Stimulated activated naive CD4-positive, alpha-beta T cell (primary cell): ENCODE data around the gene PARP12.

ENCODE experiments used
- DNase-seq, 6 experiments: peaks; one replicate each; lab custom pipeline; 2025; lab: John Stamatoyannopoulos, UW

PARP12 gene

DNA sequence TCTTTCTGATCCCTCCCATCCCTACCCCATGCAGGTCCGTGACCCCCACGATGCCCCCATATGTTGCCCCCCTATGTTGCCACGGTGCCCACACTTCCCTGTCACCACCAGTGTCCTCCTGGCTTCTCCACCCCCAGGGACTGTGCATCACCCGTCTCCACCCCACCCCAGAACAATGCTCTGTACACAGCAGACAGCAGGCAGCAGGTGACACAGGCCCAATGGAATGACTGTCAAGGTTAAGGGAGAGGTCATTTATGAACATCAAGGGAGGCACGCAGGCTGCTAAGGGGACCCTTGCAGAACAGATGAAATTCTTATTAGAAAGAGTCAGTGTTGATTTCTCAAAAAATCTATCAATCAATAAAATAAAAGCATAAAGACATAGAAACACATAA, 71.5 kb downstream of the PARP12 start:
- no peak for DNase-seq

DNA sequence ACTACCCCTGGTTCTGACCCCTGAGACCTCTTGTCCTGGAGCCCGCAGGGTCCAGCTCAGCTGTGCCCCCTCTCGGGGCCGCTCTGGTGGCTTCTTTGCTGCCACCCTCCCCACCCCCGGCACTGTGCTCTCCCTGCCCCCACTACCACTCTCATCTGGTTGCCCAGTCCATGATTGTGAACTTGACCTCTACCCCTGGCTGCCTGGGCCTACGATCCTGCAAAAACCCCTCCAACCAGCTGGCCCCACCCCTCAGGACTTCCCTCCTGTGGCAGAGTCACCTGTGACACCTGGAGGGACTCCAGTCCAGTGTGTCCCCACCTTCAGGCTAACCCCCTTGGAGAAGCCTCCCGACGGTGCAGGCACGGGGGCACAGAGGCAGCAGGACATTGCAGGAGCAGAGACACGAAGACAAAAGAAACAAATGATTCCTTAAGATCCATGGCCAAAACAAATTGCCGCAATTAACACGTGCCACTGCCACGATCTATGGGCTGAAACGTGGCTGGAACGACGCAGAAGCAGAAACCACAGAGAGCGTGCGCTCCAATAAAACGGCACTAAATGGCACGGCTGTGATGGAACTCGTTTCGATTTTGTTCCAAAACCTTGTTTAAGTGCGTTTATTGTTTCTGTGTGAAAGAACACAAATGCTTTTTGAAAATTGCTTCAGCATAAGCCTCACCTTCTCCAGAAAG, 72.0 kb downstream of the PARP12 start:
- DNase-seq: no peak

DNA sequence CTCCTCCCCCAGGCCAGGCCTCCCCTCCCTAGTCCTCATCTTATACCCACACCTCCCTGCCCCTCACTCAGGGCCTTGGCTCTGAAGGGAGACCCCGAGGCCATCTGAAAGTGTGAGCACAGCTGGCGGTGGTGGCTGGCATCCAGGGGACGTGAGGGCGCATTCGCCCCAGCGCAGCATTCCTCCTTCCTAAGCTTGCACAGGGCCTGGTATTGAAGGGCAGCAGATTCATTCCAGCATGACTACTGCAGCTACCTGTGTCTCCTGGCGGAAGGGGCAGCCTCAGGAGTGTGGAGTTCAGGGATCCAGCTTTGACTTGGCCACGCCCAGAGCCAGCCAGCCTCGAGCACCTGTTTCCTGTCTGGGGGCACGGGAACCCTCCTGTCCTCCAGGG, 72.6 kb downstream of the PARP12 start:
- DNase-seq: no peak

DNA sequence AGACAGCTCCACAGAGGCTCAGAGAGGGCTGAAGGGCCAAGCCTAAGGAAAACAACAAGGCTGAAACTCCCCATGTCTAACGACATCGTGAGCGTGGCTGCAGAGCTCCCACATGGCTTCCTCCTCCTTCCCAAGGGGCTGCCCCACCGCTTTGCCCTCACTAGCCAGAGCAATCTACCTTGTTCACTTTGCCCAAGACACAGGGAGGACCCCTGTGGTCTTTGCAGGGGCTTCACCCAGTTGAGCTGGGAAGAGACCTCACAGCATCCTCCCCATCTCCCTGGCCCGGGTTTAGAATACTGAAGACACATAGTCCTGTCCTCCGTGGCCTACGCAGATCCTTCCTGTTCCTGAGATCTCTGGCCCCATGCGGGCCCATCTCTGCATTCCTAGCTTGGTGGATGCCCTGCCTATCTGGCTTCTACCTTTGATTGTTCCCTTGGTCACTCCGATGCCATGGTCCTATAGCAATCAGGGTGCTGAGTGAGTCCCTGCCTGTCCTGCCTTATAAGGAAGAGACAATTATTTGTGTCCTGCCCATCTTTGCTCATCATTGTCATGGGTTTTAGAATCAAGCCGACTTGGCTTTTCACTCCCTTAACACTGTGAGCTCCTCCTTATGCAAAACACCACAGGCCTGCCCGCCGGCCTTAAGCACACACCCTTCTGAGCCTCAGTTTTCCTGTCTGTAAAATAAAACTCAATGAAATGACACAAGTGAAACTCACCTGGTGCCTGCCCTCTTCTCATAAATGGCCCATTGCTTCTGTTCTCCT, 73.2 kb downstream of the PARP12 start:
- DNase-seq: no peak

DNA sequence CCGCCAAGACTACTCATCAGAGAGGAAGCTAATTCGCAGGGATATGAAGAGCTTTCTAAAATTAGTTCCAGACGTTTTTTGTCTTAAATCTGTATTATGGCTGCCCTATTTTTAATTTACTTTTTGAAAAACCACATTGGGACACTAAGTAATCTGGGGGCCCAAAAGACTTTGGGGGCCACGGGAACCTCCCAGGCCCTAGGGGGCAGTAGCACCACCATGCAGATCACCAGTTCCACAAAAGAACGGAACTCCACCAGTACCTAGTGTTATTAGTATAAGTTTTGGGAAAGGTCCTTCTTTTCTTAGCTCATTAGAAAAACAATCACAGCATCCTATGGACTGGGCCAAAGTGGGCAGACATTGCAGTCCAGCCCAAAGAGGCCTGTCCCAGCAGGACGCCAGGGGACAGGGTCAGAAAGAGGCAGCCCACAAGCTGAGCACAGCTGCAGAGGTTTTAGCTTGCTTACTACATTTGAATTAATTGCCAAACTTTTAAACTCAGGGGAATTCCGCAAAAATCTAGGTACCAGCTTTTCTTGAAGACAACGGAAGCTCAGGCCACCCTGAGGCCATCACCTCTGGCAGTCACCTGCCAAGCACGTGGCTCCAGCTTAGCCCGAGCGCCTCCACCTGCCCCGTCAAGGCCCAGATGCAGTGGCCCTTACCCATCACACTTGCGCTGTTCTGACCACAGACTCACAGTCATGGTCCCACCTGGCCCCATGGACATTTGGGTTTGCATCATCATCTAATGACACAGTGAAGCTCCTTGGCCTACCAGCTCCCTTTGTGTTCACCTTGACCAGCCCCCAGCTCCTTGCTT, 74.8 kb downstream of the PARP12 start:
- DNase-seq: no peak

DNA sequence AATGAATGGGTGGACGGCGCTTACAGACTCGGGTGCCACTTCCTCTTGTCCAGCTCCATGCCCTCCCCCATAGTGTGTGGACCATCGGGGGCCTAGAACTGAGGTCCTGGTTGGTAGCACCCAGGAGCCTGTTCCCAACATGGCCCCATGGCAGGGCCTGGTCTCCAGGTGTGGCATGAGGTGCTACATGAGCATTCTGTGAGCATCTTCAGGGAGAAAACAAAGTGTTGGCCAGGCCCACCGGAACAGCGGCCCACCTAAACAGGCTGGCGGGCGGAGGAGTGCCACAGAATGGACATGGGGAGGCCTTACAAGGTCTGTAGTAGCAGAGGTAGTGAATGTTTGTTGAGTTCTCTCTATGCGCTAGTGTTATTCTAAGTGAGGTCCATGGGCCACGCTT, 76.9 kb downstream of the PARP12 start:
- no peak for DNase-seq

DNA sequence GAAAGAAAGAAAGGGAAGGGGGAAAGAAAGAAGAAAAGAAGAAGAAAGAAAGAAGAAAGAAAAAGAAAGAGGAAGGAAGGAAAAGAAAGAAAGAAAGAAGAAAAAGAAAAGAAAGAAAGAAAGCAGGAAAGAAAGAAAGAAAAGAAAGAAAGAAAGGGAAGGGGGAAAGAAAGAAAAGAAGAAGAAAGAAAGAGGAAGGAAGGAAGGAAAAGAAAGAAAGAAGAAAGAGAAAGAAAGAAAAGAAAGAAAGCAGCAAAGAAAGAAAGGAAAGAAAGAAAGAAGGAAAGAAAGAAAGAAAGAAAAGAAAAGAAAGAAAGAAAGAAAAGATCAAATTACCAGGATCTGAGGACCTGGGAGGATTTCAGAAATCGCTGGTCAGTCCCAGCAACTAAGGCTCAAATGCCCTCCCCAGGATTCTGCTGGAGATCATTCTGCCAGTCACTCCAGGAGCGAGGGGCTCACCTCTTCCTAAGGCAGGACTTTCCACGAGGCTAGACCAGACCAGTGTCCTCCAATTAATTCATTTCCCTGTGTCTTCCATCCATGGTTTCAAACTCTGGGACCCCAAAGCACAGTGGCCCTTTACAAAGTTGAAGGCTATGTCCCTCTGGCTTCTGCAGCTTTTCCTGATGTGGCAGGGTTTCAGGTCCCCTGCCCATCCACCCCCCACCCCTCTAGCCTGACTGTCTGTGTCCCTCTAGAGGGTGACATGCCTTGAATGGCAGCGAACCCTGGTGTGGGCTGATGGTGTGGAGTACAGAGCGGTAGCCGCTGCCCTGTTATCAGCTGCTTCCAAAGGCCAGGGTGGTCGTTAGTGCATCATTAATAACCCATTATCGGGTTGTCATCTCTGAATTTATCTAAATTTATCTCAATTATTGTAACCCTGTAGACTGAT, 77.9 kb downstream of the PARP12 start:
- no peak for DNase-seq

DNA sequence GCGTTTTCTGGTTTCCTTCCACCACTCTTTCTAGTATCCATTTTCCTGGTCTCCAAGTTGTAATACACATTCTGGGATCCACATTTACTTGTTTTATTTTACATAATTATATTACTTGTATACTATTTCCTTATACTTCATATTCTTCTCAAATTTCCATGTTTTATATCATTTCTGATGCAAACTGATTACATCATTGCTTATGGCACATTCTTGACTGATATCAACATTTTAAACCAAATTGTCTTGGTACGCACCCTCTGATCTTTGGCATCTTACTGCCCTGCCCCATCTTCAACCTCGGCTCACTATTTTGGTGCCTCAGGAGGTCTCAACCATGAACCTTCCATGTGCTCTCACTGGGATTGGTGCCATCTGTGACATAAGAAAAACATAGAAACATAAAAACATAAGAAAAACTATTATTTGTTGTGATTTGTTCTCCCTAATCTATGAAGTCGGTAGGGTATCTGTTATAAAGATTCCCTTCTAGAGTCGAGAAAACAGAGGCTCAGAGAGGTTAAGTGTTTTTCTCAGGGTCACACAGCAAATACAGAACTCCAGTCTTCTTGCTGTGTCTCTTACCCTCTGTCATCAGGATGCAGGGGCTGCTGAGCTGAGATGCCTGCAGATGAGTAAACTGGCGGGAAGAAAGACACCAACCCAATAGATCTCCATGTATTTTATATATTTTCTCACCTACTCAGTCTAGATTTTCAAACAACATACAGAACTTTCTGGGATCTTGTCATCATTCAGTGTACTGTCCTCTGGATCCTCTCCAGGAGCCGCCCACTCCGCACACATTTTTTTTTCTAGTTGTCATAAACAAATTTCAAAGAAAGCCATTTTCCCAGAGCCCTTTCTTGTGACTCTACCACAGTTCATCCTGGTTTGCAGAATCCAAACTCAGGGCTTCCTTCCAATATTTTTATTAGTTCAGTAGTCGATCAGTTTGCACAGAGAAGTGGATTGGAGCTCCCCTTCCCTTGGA, 79.5 kb downstream of the PARP12 start:
- DNase-seq: no peak

DNA sequence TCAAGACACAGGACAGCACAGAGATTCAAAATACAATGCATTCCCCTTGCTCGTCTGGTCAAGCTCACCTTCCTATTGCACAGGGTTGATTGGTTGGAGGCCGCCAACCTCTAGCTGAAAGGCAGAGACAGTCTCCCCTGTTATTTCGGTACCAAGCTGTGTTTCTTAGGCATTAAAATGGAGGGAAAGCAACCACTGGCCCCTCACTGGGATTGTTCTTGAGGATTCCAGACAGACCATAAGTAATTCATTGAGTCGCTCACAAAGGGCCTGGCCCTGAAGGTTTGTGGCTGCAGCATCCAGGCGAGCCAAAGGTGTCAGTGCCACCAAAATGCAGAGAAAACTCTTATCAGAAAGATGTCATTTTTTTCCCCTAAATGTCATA, 81.2 kb downstream of the PARP12 start:
- DNase-seq: no peak

DNA sequence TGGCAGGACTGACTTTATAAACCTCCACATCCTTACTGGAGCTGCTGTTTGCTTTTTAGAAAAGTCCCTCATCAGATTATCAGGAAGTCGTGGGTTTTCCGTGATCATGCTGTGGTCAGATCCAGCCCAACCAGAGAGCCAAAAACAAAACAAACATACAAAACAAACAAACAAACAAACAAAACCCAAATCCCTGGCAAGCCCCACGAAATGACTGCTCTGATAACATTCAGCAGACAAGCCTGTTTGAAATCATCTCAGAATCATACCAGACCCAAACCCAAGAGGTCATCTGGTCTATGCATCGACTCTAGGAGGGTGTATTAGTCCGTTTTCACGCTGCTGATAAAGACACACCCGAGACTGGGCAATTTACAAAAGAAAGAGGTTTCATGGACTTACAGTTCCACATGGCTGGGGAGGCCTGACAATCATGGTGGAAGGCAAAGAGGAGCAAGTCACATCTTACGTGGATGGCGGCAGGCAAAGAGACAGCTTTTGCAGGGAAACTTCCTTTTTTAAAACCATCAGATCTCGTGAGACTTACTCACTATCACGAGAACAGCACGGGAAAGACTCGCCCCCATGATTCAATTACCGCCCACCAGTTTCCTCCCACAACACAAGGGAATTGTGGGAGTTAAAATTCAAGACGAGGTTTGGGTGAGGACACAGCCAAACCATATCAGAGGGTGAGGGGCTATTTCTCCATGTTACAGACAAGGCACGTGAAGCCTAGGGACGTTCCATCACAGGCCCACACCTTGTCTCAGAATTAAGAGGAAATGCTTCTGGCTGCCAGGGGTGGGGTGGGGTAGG, 85.7 kb downstream of the PARP12 start:
- no peak for DNase-seq

DNA sequence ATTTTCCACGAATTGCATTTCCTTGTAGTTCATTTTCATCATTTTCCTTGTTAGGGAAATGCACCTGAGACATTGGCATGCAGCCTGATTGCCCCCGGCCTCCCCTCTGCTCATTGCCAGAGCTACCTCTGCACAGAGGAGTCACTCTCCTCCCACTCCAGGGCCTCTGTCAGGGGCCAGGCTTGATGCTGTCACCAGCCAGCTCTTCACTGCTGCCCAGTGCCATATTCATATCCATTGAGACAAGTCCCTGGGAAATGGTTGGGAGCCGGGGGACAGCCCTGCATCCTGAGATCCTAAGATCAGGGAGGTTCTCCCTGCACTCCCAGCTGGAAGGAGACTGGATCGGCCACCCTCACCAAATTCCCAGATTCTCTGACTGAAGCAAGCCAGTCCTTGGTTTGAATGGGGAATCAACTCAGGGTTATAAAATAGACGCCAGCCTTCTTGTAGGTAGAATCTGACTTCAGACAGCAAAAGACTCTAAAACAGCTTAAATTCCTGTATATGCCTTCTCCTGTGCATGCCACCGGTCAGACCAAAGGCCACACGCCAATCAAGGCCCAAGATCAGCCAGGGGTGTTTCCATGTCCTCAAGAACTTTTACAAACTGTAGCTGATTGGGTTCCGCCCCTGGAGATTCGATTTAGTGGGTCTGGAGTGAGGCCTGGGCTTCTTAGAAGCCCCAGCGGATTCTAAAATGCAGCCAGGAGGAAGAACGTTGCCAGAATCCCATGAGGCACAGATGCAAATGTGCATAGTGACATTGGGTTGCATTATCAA, 86.5 kb downstream of the PARP12 start:
- no peak for DNase-seq

DNA sequence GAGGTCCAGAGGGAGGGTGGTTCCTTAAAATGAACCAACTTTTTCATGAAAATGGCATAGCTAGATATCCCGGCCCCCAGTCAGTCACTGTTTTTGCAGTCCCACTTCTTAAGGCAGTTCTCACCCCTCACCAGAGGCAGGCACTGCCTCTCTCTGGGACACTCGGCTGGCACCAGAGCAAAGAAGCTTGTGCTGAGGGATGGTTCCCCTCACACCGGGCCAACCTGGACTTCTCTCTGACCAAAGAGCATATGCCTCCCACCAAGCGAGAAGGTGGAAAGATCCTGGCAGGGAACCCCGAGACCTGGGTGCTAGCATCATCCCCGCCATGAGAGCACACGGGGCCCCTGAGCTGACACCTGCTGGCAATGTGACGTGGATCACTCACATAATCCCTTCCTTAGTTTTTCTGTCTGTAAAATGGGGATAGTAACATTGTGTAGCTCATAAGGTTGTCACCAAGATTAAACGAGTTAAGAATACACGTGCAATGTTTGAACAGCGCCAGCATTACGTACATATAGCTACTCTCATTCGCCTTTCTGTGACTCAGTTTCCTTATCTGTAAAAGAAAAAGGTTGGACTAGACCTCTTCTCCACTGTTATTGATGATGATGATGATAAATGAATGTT, 88.5 kb downstream of the PARP12 start:
- DNase-seq: no peak
